Thyroid gland (tissue), 4 donors: Measurements from ENCODE around the gene FFAR4. TPM values are rescaled to one million over a fixed set of nuclear protein-coding genes. Genes with fewer than 3 reads are reported as not detected.

Experiments used
- DNase-seq, 2 donors: peaks; one replicate each; pipeline ENCODE4 v3.0.0-alpha.2; 2019
- H3K27ac ChIP-seq, 3 donors: fragments of 200-600 bp; sonication (generic); 1 replicate in 2 of 3; 2 replicates in 1 of 3; pipeline ENCODE4 v1.5.1; 2016 to 2019; ENCODE audit warnings: mild to moderate bottlenecking in 1 of 3, moderate library complexity in 1 of 3
- H3K27me3 ChIP-seq: fragments of 200-600 bp; sonication (generic); one replicate; pipeline ENCODE4 v1.5.1; 2019
- H3K36me3 ChIP-seq, 2 donors: fragments of 200-600 bp; sonication (generic); one replicate each; pipeline ENCODE4 v1.5.1; 2016 to 2019
- H3K4me1 ChIP-seq, 2 donors: fragments of 200-600 bp; sonication (generic); one replicate each; pipeline ENCODE4 v1.5.1; 2017 to 2019
- H3K4me3 ChIP-seq, 3 donors: fragments of 200-600 bp; sonication (generic); replicated peaks in 1 of 3; 1 replicate in 2 of 3; 2 replicates in 1 of 3; pipeline ENCODE4 v1.5.1; 2016; ENCODE audit warnings: mild to moderate bottlenecking in 1 of 3
- H3K9me3 ChIP-seq: fragments of 200-600 bp; sonication (generic); one replicate; pipeline ENCODE4 v1.5.1; 2017
- POLR2A ChIP-seq, 2 donors: fragments of 450-650 bp; IDR thresholded peaks; one replicate each; pipeline ENCODE4 v1.6.1; 2017; ENCODE audit warnings: antibody characterized with exemption in 2 of 2, mild to moderate bottlenecking in 2 of 2, moderate library complexity in 1 of 2
- WGBS, 2 donors: methylation state at CpG; one replicate each; pipeline ENCODE4 v1.1.5; 2017; 5-methylcytosine and 5-hydroxymethylcytosine counted together
- intact Hi-C: fragments of 100-400 bp; cut with DNase I; formaldehyde crosslinking; loops from one replicate; pipeline ENCODE4 v1.15.1; 2023
- total RNA-seq, 4 donors: library from RNA; depleted of rRNA; stranded (reverse); fragments of >200 nt; gene quantifications; one replicate each; pipeline ENCODE4 v1.2.3, GENCODE V29; 2016
- TF ChIP-seq, protein P1 (sequence below), 6 experiments: fragments of 200-600 bp in 3 of 6; fragments of 450-650 bp in 3 of 6; sonication (generic) in 3 of 6; IDR thresholded peaks; one replicate each; pipeline ENCODE4 v1.5.1; 2016 to 2019; ENCODE audit warnings: antibody characterized with exemption in 6 of 6, mild to moderate bottlenecking in 2 of 6, inconsistent platforms in 1 of 6, moderate library complexity in 1 of 6

FFAR4 gene
- total RNA-seq, 4 donors from 2014 or later: 0.15 to 0.78 (median 0.40) TPM; not detected in 1

DNA sequence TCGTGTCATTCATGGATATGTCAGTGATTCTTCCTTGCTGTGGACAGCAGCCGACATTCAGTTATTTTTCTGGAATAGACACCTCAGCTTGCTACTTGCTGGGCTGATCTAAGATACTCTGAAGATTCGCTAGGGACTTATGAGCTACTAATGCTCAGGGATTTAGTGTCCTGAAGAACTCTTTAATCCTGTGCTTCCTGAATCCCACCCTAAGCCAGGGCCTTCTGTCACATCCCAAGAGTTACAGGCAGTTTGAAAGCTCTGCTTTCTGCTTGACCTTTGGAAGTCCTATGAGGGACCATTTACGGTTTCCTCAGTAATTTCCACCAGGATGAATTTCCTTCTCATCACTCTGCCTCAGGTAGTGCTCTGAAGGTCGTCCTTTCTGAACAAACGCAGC, 45.8 kb downstream of the FFAR4 start, which contains the start of gene PDE6C:
TSS of gene PDE6C (plus strand) at position 227 of the 400 bp plus-strand sequence. CDS start 189 bp downstream, outside the sequence.
- no peaks in the 10 kb centered on the region for H3K9me3 ChIP-seq
- no peaks in the 10 kb centered on the region for H3K4me1 ChIP-seq
- no peaks in the 10 kb centered on the region for H3K27me3 ChIP-seq
- WGBS, 2 donors: 88 to 90% methylated on average over 6 of the region's 6 CpGs
- no peak within 1 kb of the TSS for H3K4me3 ChIP-seq
- H3K36me3 ChIP-seq: no peaks in the 10 kb centered on the region
- no peak for TF ChIP-seq POLR2A (IDR thresholded peaks at IDR 0.05)
- TF ChIP-seq, protein P1, sequence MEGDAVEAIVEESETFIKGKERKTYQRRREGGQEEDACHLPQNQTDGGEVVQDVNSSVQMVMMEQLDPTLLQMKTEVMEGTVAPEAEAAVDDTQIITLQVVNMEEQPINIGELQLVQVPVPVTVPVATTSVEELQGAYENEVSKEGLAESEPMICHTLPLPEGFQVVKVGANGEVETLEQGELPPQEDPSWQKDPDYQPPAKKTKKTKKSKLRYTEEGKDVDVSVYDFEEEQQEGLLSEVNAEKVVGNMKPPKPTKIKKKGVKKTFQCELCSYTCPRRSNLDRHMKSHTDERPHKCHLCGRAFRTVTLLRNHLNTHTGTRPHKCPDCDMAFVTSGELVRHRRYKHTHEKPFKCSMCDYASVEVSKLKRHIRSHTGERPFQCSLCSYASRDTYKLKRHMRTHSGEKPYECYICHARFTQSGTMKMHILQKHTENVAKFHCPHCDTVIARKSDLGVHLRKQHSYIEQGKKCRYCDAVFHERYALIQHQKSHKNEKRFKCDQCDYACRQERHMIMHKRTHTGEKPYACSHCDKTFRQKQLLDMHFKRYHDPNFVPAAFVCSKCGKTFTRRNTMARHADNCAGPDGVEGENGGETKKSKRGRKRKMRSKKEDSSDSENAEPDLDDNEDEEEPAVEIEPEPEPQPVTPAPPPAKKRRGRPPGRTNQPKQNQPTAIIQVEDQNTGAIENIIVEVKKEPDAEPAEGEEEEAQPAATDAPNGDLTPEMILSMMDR (IDR thresholded peaks at IDR 0.05): no peak
- DNase-seq: no peak
- intact Hi-C loops: no loop called here
- H3K27ac ChIP-seq: no peak within 1 kb of the TSS

DNA sequence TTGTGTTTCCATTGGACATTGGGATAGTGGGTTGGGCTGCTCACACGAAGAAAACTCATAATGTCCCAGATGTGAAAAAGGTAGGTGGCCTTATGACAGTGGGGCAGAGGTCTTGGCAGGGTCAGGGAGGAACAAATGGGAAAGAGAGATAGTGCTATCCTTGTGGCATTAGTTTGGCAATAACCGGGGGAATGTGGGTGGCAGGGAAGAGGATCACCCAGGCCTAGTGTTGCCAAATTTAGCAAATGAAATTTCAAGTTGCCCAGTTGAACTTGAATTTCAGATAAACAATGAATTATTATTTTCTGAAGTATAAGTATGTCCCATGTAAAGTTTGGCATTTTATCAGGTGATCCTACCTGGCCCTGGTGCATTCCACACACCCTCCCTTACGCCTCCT, 46.7 kb downstream of the FFAR4 start:
- no peak overlapping the region for H3K4me3 ChIP-seq
- intact Hi-C loops: no loop called here
- no peak for TF ChIP-seq POLR2A (IDR thresholded peaks at IDR 0.05)
- TF ChIP-seq, protein P1 (IDR thresholded peaks at IDR 0.05): no peak
- no peak overlapping the region for H3K27ac ChIP-seq
- 82 to 89% methylated on average over 3 of the region's 3 CpGs for WGBS, 2 donors
- H3K36me3 ChIP-seq: no peaks in the 10 kb centered on the region
- no peaks in the 10 kb centered on the region for H3K9me3 ChIP-seq
- H3K4me1 ChIP-seq: no peaks in the 10 kb centered on the region
- no peak for DNase-seq
- H3K27me3 ChIP-seq: no peaks in the 10 kb centered on the region

DNA sequence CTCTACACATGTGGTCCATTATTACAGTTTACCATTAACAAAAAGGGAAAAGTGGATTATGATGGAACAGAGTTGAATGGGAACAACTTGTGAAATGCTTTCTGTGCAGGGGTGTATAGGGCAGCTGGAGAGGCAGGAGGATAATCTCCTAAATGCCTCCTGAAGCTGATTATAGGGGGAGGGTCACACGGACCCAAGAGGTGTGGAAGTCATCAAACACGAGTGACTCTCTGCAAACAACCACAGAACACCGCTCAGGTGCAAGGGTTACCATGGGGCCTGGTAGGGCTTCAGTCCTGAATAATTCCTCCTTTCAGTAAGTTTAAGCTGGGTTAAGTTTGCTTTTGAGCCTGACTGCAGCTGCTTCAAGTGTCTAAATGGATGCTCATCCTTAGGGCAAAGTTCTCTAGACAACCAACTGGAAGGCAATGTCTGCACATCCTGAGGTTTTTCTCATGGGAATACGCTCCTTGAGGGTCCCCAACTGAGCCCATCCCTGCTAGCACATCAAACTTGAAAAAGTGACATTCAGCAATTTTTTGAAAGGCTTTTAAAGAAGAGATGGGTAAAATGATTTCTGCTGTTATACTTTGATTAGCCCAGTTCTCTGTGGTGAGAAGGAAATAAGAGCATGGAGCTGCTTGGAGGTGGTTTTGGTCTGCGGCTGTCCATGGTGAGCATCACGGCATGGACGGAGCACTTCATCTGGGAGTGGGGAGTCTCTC, 47.8 kb downstream of the FFAR4 start:
- no peaks in the 10 kb centered on the region for H3K9me3 ChIP-seq
- no peak overlapping the region for H3K27ac ChIP-seq
- H3K4me1 ChIP-seq: no peaks in the 10 kb centered on the region
- no peak for DNase-seq
- no peak for TF ChIP-seq POLR2A (IDR thresholded peaks at IDR 0.05)
- TF ChIP-seq, protein P1 (IDR thresholded peaks at IDR 0.05): no peak
- no peaks in the 10 kb centered on the region for H3K36me3 ChIP-seq
- no peaks in the 10 kb centered on the region for H3K27me3 ChIP-seq
- 76 to 78% methylated on average over 7 of the region's 7 CpGs for WGBS, 2 donors
- no peak overlapping the region for H3K4me3 ChIP-seq
- intact Hi-C loops: no loop called here

DNA sequence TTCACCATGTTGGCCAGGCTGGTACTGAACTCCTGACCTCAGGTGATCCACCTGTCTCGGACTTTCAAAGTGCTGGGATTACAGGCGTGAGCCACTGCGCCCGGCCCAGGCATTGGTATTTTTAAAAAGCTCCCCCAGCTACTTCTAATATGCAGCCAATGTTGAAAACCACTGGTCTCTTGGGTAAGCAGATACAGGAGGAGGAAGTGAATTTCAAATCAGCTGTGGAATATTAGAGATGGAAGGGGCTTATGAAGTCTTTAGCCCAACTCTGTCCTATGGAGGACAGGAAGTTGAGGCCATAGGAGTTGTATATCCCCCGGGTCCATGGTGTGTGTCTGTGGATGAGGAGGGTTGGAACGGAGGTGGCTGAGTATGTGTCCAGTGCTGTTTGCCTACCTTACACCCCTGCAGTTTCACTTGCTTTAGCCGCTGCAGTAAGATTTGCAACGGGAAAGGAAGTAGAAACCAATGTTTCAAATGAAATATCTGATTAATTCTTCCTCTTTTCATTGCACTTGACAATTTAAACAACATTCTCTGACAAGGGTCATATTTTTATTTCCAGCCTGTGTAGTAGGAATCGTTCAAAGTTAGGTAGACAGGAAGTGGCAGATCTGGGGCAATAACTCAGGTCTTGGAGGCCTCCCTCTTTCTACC, 49.2 kb downstream of the FFAR4 start:
- Histone ChIP-seq H3K9me3 (no peaks in the 10 kb centered on the region), H3K27ac (no peak overlapping the region)
- intact Hi-C loops: no loop called here

More for the DNA sequence above, 49.2 kb downstream of the FFAR4 start:
- TF ChIP-seq POLR2A (IDR thresholded peaks at IDR 0.05): no peak
- TF ChIP-seq, protein P1 (IDR thresholded peaks at IDR 0.05): no peak
- Histone ChIP-seq H3K4me3 (no peak overlapping the region), H3K4me1 (no peaks in the 10 kb centered on the region), H3K27me3 (no peaks in the 10 kb centered on the region), H3K36me3 (no peaks in the 10 kb centered on the region)
- DNase-seq: no peak
- 78 to 88% methylated on average over 9 of the region's 9 CpGs for WGBS, 2 donors
